GM10847 (cell line): ENCODE measurements around the gene INSL6.

Experiments used
- POLR2A ChIP-seq: IDR thresholded peaks from 2 replicates; pipeline ENCODE4 v1.6.1; 2011; ENCODE audit not compliant: insufficient read length; ENCODE audit errors: extremely low read depth

Gene INSL6

GRCh38 chr9:5185220-5185840 is at the start of gene INSL6:
Gene INSL6, minus strand, starts transcription at chr9:5185639. Its CDS starts 37 bp downstream, at chr9:5185602.
- TF ChIP-seq POLR2A = no peak

GRCh38 chr9:5231212-5231611 is 45.8 kb upstream of the INSL6 start, which contains the start of gene INSL4:
Gene INSL4, plus strand, starts transcription at chr9:5231419. Its CDS starts 105 bp downstream, at chr9:5231524.
- TF ChIP-seq POLR2A = no peak

GRCh38 chr9:5230554-5230953 is 45.1 kb upstream of the INSL6 start:
- no peak for TF ChIP-seq POLR2A

- no peak for TF ChIP-seq POLR2A
Measured at GRCh38 chr9:5205071-5205470, 19.6 kb upstream of the INSL6 start.

- TF ChIP-seq POLR2A = no peak
Measured at GRCh38 chr9:5195463-5195862, 10.0 kb upstream of the INSL6 start.

GRCh38 chr9:5193345-5193744 is 7.9 kb upstream of the INSL6 start:
- no peak for TF ChIP-seq POLR2A

- no peak for TF ChIP-seq POLR2A
Measured at GRCh38 chr9:5191985-5192384, 6.5 kb upstream of the INSL6 start.

GRCh38 chr9:5188060-5188984 is 2.9 kb upstream of the INSL6 start:
- no peak for TF ChIP-seq POLR2A

GRCh38 chr9:5186416-5187169 is 1.2 kb upstream of the INSL6 start:
- TF ChIP-seq POLR2A = no peak

GRCh38 chr9:5184776-5185175 is 663 bp downstream of the INSL6 start:
- no peak for TF ChIP-seq POLR2A

- no peak for TF ChIP-seq POLR2A
Measured at GRCh38 chr9:5178126-5178805, 7.2 kb downstream of the INSL6 start.

- TF ChIP-seq POLR2A = no peak
Measured at GRCh38 chr9:5146241-5146640, 39.2 kb downstream of the INSL6 start.

GRCh38 chr9:5144217-5144616 is 41.2 kb downstream of the INSL6 start:
- TF ChIP-seq POLR2A = no peak

- no peak for TF ChIP-seq POLR2A
Measured at GRCh38 chr9:5140151-5140550, 45.3 kb downstream of the INSL6 start.

- TF ChIP-seq POLR2A = no peak
Measured at GRCh38 chr9:5122516-5122915, 62.9 kb downstream of the INSL6 start.
